Loucy (cell line): ENCODE measurements around the gene KRT80.

ENCODE experiments used
- H2AFZ ChIP-seq: fragments of 200-600 bp; sonication (generic); 2 replicates; pipeline ENCODE4 v1.6.0; 2016; ENCODE audit warnings: antibody characterized with exemption, mild to moderate bottlenecking, low read length, moderate library complexity
- H3F3A ChIP-seq: fragments of 200-600 bp; 2 replicates; pipeline ENCODE4 v1.6.0; 2016; ENCODE audit warnings: antibody characterized with exemption, low read depth, mild to moderate bottlenecking
- H3K27me3 ChIP-seq: fragments of 200-600 bp; sonication (generic); 2 replicates; pipeline ENCODE4 v1.6.1; 2014; ENCODE audit warnings: low read length, mild to moderate bottlenecking; ENCODE audit not compliant: insufficient read depth, poor library complexity, severe bottlenecking
- H3K36me3 ChIP-seq: fragments of 200-600 bp; sonication (generic); 2 replicates; pipeline ENCODE4 v1.6.1; 2016; ENCODE audit warnings: low read length; ENCODE audit not compliant: insufficient read depth
- H3K4me1 ChIP-seq: fragments of 200-600 bp; sonication (generic); 2 replicates; pipeline ENCODE4 v1.5.1; 2014; ENCODE audit warnings: low read length, mild to moderate bottlenecking; ENCODE audit not compliant: insufficient read depth, poor library complexity, severe bottlenecking
- H3K4me2 ChIP-seq: fragments of 200-600 bp; sonication (generic); 2 replicates; pipeline ENCODE4 v1.6.0; 2014; ENCODE audit warnings: antibody characterized with exemption, low read length, low read depth, mild to moderate bottlenecking; ENCODE audit not compliant: poor library complexity, severe bottlenecking
- H3K4me3 ChIP-seq: fragments of 200-600 bp; sonication (generic); 2 replicates; pipeline ENCODE4 v1.5.1; 2014; ENCODE audit warnings: low read length, mild to moderate bottlenecking, mixed read lengths; ENCODE audit not compliant: poor library complexity, severe bottlenecking
- H3K79me2 ChIP-seq: fragments of 200-600 bp; sonication (generic); 2 replicates; pipeline ENCODE4 v1.6.1; 2014; ENCODE audit warnings: low read length; ENCODE audit not compliant: insufficient read depth
- H3K9ac ChIP-seq: fragments of 200-600 bp; sonication (generic); 2 replicates; pipeline ENCODE4 v1.6.0; 2014; ENCODE audit warnings: mild to moderate bottlenecking, low read depth, low read length, moderate library complexity; ENCODE audit not compliant: poor library complexity, severe bottlenecking
- H3K9me2 ChIP-seq: fragments of 200-600 bp; sonication (generic); replicated peaks from 2 replicates; pipeline ENCODE4 v1.6.1; 2016; ENCODE audit warnings: low read depth, low read length, mixed read lengths
- H3K9me3 ChIP-seq: fragments of 200-600 bp; sonication (generic); 2 replicates; pipeline ENCODE4 v1.6.1; 2014; ENCODE audit warnings: mild to moderate bottlenecking, antibody characterized with exemption, low read length, low read depth; ENCODE audit not compliant: insufficient read depth
- H4K20me1 ChIP-seq: fragments of 200-600 bp; sonication (generic); 2 replicates; pipeline ENCODE4 v1.6.0; 2014; ENCODE audit warnings: antibody characterized with exemption, low read length, mild to moderate bottlenecking; ENCODE audit not compliant: insufficient read depth, poor library complexity, severe bottlenecking
- EZH2phosphoT487 ChIP-seq: fragments of 200-600 bp; IDR thresholded peaks from 2 replicates; pipeline ENCODE4 v1.6.1; 2018; ENCODE audit warnings: antibody characterized with exemption, mild to moderate bottlenecking, moderate library complexity, borderline replicate concordance
- TF ChIP-seq, protein P1 (sequence below): fragments of 200-600 bp; sonication (generic); conservative IDR thresholded peaks from 2 replicates; pipeline ENCODE4 v1.5.1; 2014; ENCODE audit warnings: mild to moderate bottlenecking, antibody characterized with exemption, low read length

The KRT80 gene

DNA sequence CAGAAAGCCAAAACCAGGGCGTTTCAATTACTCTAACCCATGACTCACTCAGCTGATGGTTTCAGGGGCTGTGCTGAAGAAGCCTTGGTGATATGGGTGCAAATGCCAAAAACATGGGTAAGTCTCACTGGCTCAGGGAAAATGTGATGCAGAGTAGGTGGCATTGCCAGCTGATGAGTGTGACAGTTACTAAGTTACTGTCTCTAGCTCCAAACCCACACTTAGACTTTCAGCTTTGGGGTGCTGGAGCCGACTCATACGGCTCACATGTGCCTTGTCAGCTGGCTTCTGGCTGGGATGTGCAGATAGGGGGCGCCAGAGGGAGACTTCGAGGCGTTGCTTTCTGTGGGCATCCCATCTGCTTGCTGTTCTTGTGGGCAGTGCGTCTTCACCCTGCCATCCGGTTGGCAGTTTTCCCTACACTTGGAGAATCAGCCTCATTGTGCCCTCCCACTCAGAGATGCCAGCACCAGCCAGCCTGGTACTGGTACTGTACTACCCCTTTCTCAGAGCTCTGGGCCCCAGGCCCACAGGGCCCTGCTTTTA lies 30.2 kb upstream of the KRT80 start:
- Histone ChIP-seq H3K4me2 (no peak overlapping the region), H2AFZ (no peak overlapping the region), H3K27me3 (peaks cover 5% of the 10 kb centered on the region), H3K79me2 (no peaks in the 10 kb centered on the region), H3K36me3 (no peaks in the 10 kb centered on the region), H3K9ac (no peak overlapping the region), H3K9me3 (no peaks in the 10 kb centered on the region), H3K4me3 (no peak overlapping the region), H4K20me1 (no peaks in the 10 kb centered on the region), H3K9me2 (no peaks in the 10 kb centered on the region), H3K4me1 (no peaks in the 10 kb centered on the region), H3F3A (no peaks in the 10 kb centered on the region)
- TF ChIP-seq, protein P1, sequence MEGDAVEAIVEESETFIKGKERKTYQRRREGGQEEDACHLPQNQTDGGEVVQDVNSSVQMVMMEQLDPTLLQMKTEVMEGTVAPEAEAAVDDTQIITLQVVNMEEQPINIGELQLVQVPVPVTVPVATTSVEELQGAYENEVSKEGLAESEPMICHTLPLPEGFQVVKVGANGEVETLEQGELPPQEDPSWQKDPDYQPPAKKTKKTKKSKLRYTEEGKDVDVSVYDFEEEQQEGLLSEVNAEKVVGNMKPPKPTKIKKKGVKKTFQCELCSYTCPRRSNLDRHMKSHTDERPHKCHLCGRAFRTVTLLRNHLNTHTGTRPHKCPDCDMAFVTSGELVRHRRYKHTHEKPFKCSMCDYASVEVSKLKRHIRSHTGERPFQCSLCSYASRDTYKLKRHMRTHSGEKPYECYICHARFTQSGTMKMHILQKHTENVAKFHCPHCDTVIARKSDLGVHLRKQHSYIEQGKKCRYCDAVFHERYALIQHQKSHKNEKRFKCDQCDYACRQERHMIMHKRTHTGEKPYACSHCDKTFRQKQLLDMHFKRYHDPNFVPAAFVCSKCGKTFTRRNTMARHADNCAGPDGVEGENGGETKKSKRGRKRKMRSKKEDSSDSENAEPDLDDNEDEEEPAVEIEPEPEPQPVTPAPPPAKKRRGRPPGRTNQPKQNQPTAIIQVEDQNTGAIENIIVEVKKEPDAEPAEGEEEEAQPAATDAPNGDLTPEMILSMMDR: peak; percentile 80
- no peak for TF ChIP-seq EZH2phosphoT487

DNA sequence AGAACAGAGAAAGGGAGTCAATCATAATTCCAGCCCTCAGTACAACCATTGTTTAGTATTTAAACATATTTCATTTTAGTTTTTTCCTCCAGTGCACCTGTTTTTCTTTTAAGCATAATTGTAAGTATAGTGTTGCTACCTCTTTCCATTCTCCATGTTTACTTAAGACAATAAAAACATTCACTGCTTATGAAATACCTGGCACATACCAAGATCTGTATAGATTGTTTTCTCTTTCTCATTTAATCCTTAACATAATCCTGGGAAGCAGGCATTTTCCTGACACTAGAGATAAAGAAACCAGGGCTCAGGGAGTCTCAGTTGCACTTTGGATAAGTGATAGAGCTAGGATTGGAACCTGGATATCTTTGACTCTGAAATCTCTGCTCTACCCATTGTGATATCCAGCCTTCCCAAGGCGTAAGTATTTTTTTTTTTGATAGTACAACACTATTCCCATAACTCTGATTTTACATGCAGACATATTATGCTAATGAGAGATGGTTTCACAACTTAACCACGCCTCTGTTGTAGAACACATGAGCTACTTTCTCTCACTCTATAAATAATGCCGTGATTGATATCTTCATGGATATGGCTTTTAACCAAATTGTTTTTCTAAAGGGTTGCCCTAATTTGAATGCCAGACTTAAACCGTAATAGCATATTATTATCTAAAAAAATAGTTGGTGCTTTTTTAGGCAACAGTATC lies 29.4 kb upstream of the KRT80 start:
- Histone ChIP-seq H4K20me1 (no peaks in the 10 kb centered on the region), H3K4me1 (no peaks in the 10 kb centered on the region), H3K4me2 (no peak overlapping the region), H3K27me3 (peaks cover 5% of the 10 kb centered on the region), H3K9me3 (no peaks in the 10 kb centered on the region), H3K9ac (no peak overlapping the region), H3K79me2 (no peaks in the 10 kb centered on the region), H3K36me3 (no peaks in the 10 kb centered on the region), H3K4me3 (no peak overlapping the region), H2AFZ (no peak overlapping the region), H3F3A (no peaks in the 10 kb centered on the region), H3K9me2 (no peaks in the 10 kb centered on the region)
- TF ChIP-seq EZH2phosphoT487: no peak
- TF ChIP-seq, protein P1: no peak

GRCh38 chr12:52220477-52220876 lies 28.7 kb upstream of the KRT80 start:
- Histone ChIP-seq H3K9me2 (no peaks in the 10 kb centered on the region), H3K4me3 (no peak overlapping the region), H3K27me3 (peaks cover 5% of the 10 kb centered on the region), H3K9me3 (no peaks in the 10 kb centered on the region), H4K20me1 (no peaks in the 10 kb centered on the region), H3K4me2 (no peak overlapping the region), H3K4me1 (no peaks in the 10 kb centered on the region), H2AFZ (no peak overlapping the region), H3K9ac (no peak overlapping the region), H3K36me3 (no peaks in the 10 kb centered on the region), H3F3A (no peaks in the 10 kb centered on the region), H3K79me2 (no peaks in the 10 kb centered on the region)
- no peak for TF ChIP-seq EZH2phosphoT487
- TF ChIP-seq, protein P1: no peak
